Thymus (tissue), 11 donors: ENCODE data around the gene TMEM135. TPM values are rescaled to one million over a fixed set of nuclear protein-coding genes. Genes with fewer than 3 reads are reported as not detected.

Experiments used
- DNase-seq, 9 donors: peaks; one replicate each; pipeline ENCODE4 v3.0.0-alpha.2; 2013; ENCODE audit warnings: low spot score in 9 of 9, low read depth in 6 of 9, missing footprints in 1 of 9
- H3K27ac ChIP-seq, 2 donors: one replicate each; pipeline ENCODE4 v1.5.1; 2013; ENCODE audit warnings: control low read depth in 1 of 2, low read depth in 1 of 2, low read length in 1 of 2, mild to moderate bottlenecking in 1 of 2, moderate library complexity in 1 of 2
- H3K27me3 ChIP-seq, 2 donors: one replicate each; pipeline ENCODE4 v1.5.1; 2013; ENCODE audit warnings: low read length in 1 of 2; ENCODE audit not compliant: control insufficient read depth in 2 of 2, insufficient read depth in 1 of 2
- H3K36me3 ChIP-seq, 2 donors: one replicate each; pipeline ENCODE4 v1.5.1; 2013; ENCODE audit warnings: low read length in 1 of 2, mild to moderate bottlenecking in 1 of 2, moderate library complexity in 1 of 2; ENCODE audit not compliant: control insufficient read depth in 2 of 2, insufficient read depth in 2 of 2
- H3K4me1 ChIP-seq, 2 donors: one replicate each; pipeline ENCODE4 v1.5.1; 2013; ENCODE audit warnings: low read length in 2 of 2; ENCODE audit not compliant: control insufficient read depth in 2 of 2, insufficient read depth in 2 of 2
- H3K4me3 ChIP-seq, 2 donors: one replicate each; pipeline ENCODE4 v1.5.1; 2013; ENCODE audit warnings: low read length in 2 of 2, control low read depth in 1 of 2, mild to moderate bottlenecking in 1 of 2
- H3K9me3 ChIP-seq, 2 donors: one replicate each; pipeline ENCODE4 v1.5.1; 2013; ENCODE audit warnings: low read length in 1 of 2, mild to moderate bottlenecking in 1 of 2; ENCODE audit not compliant: control insufficient read depth in 2 of 2, insufficient read depth in 1 of 2
- WGBS: extraction: QIAGEN DNeasy Blood & Tissue Kit; methylation state at CpG from one replicate; pipeline ENCODE4 v1.1.7; 2013; 5-methylcytosine and 5-hydroxymethylcytosine counted together
- polyA plus RNA-seq: library from polyadenylated mRNA; stranded (reverse); fragments of 200-250 nt; gene quantifications from one replicate; pipeline ENCODE4 v1.2.3, GENCODE V29; 2013
- total RNA-seq: library from RNA; stranded (reverse); fragments of 120-200 nt; gene quantifications from one replicate; pipeline ENCODE4 v1.2.4, GENCODE V29; 2013
- donor health status: healthy.

TMEM135 gene
- total and polyA plus RNA-seq, 2 donors: 10.8 to 11.1 TPM

- Histone ChIP-seq H3K36me3 (no peaks in the 10 kb centered on the region), H3K9me3 (no peaks in the 10 kb centered on the region), H3K27me3 (no peaks in the 10 kb centered on the region), H3K27ac (no peak overlapping the region), H3K4me3 (no peak overlapping the region), H3K4me1 (no peaks in the 10 kb centered on the region)
- no peak for DNase-seq
- WGBS: 98% methylated on average over 2 of the region's 2 CpGs
Observed at GRCh38 chr11:87201376-87201775, 163.6 kb downstream of the TMEM135 start.

- 91% methylated on average over 5 of the region's 5 CpGs for WGBS
- H3K9me3 ChIP-seq: peaks cover 0 to 3% of the 10 kb centered on the region in 2 donors
Observed at GRCh38 chr11:87203907-87204602, 166.3 kb downstream of the TMEM135 start.

GRCh38 chr11:87212891-87213290 is 175.2 kb downstream of the TMEM135 start:
- 98% methylated on average over 1 of the region's 1 CpG for WGBS
- H3K4me1 ChIP-seq: no peaks in the 10 kb centered on the region
- no peak for DNase-seq
- no peak overlapping the region for H3K4me3 ChIP-seq
- no peak overlapping the region for H3K27ac ChIP-seq
- H3K9me3 ChIP-seq: no peaks in the 10 kb centered on the region
- no peaks in the 10 kb centered on the region for H3K27me3 ChIP-seq
- no peaks in the 10 kb centered on the region for H3K36me3 ChIP-seq

More at GRCh38 chr11:87203907-87204602, 166.3 kb downstream of the TMEM135 start:
- DNase-seq: no peak
- Histone ChIP-seq H3K4me3 (no peak overlapping the region), H3K36me3 (no peaks in the 10 kb centered on the region), H3K27ac (no peak overlapping the region), H3K27me3 (no peaks in the 10 kb centered on the region), H3K4me1 (no peaks in the 10 kb centered on the region)

- Histone ChIP-seq H3K36me3 (no peaks in the 10 kb centered on the region), H3K4me3 (no peak overlapping the region), H3K27me3 (no peaks in the 10 kb centered on the region), H3K4me1 (no peaks in the 10 kb centered on the region), H3K27ac (no peak overlapping the region), H3K9me3 (no peaks in the 10 kb centered on the region)
- WGBS: 95% methylated on average over 2 of the region's 2 CpGs
- DNase-seq: no peak
Observed at GRCh38 chr11:87213444-87213843, 175.7 kb downstream of the TMEM135 start.

GRCh38 chr11:87215236-87215635 is 177.5 kb downstream of the TMEM135 start:
- Histone ChIP-seq H3K27me3 (no peaks in the 10 kb centered on the region), H3K4me1 (no peaks in the 10 kb centered on the region), H3K36me3 (no peaks in the 10 kb centered on the region), H3K27ac (no peak overlapping the region), H3K4me3 (no peak overlapping the region), H3K9me3 (no peaks in the 10 kb centered on the region)
- no peak for DNase-seq
- WGBS: 98% methylated on average over 1 of the region's 1 CpG

GRCh38 chr11:87219266-87219665 is 181.5 kb downstream of the TMEM135 start:
- H3K27me3 ChIP-seq: no peaks in the 10 kb centered on the region
- H3K4me3 ChIP-seq: no peak overlapping the region
- H3K36me3 ChIP-seq: no peaks in the 10 kb centered on the region
- no peak for DNase-seq
- 95% methylated on average over 4 of the region's 4 CpGs for WGBS
- no peaks in the 10 kb centered on the region for H3K4me1 ChIP-seq
- H3K27ac ChIP-seq: no peak overlapping the region
- no peaks in the 10 kb centered on the region for H3K9me3 ChIP-seq

GRCh38 chr11:87223816-87224215 is 186.1 kb downstream of the TMEM135 start:
- DNase-seq: no peak
- Histone ChIP-seq H3K36me3 (no peaks in the 10 kb centered on the region), H3K27me3 (no peaks in the 10 kb centered on the region), H3K4me3 (no peak overlapping the region), H3K27ac (no peak overlapping the region), H3K4me1 (no peaks in the 10 kb centered on the region), H3K9me3 (no peaks in the 10 kb centered on the region)
- 96% methylated on average over 2 of the region's 2 CpGs for WGBS

GRCh38 chr11:87224486-87224885 is 186.8 kb downstream of the TMEM135 start:
- H3K4me1 ChIP-seq: no peaks in the 10 kb centered on the region
- DNase-seq: no peak
- 98% methylated on average over 1 of the region's 1 CpG for WGBS
- H3K27ac ChIP-seq: no peak overlapping the region
- H3K9me3 ChIP-seq: no peaks in the 10 kb centered on the region
- no peaks in the 10 kb centered on the region for H3K27me3 ChIP-seq
- H3K4me3 ChIP-seq: no peak overlapping the region
- no peaks in the 10 kb centered on the region for H3K36me3 ChIP-seq

- Histone ChIP-seq H3K36me3 (no peaks in the 10 kb centered on the region), H3K27me3 (no peaks in the 10 kb centered on the region), H3K4me3 (no peak overlapping the region), H3K27ac (no peak overlapping the region), H3K4me1 (no peaks in the 10 kb centered on the region), H3K9me3 (peaks cover 0 to 4% of the 10 kb centered on the region in 2 donors)
- no peak for DNase-seq
- WGBS: 68% methylated on average over 2 of the region's 2 CpGs
Observed at GRCh38 chr11:87228820-87229219, 191.1 kb downstream of the TMEM135 start.
